IPS-11a (cell line): ENCODE data around the gene AAR2.
A peak's percentile ranks its signal among the peaks of the same experiment; 100 is the strongest.

Source experiments
- H3K4me3 ChIP-seq: one replicate; pipeline ENCODE4 v1.5.1; 2013; ENCODE audit warnings: low read depth, low read length, control low read depth

AAR2 gene

DNA sequence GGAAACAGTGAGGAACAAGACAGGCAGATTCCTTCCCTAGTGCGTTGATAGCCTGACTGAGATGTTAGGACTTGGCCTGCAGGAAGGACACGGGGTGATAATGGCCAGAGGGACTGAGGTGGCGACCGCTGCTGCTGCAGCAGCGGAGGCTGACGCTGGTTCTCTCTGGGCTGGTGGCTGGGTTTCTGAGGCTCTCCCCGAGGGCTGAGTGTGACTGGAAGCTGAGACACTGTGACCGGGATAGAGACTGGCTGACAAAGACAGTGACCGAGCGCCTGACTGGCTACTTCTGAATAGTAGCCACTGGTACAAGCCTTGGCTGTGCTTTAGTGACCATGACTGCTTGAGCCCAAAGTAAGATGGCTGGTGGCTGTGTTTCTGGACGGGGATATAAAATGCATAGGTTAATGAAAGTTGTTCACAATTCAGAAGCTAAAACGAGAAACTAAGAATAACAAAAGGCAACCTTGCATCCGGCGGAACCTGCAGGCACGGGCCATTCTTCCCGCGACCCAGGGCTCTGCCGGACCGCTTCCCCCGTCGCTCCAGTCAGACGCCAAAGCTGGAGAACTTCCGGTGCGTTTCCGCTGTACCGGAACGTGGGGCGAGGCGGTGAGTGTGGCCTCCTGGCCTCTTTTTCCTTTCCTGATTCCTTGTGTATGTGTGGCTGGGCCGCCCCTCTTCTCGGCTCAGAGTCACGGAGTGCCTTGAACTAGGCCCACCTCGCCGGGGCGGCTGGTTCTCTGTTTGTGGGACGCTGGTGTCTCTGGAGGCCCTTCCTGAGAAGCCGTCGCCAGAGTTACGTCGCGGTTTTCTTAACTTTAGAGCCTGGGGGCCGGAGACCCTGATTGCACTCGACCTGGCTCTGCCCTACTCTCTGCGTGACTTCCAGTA is at the start of gene AAR2:
Gene AAR2, plus strand, starts transcription at position 587 of the 894 bp plus-strand sequence. CDS start 3,391 bp downstream, outside the sequence.
- peak within 1 kb of the TSS; percentile 65 for H3K4me3 ChIP-seq

DNA sequence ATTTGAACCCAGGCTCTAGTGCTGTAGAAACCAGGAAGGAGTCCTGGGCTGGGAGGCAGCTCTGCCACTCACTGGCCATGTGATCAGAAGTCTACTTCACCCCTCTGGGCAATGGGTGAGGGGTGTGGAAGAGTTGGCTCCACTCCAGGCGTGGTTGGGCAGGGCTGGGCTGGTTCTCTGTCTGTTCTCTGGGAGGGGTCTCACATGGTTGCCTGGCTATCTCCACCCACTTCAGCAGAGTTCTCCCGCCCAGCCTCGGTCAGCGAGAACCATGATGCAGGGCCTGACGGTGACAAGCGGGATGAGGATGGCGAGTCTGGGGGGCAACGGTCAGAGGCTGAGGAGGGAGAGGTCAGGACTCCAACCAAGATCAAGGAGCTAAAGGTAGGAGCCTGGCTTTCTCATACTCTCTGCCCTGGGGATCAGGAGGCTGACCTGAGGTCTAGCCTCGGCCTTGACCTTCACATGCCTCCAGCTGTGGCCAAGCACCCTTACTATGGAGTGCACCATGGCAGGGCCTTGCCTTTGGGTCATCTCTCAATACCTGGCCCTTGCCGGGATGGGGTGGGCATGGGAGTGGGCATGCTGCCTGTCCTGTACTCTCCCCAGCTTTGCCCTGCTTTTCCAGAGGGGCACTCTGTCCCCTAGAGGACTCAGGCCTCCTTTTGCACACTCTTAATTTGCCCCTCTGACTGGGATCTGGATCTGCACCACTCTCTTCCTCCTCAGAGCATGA is 42.1 kb upstream of the AAR2 start:
- no peak overlapping the region for H3K4me3 ChIP-seq

DNA sequence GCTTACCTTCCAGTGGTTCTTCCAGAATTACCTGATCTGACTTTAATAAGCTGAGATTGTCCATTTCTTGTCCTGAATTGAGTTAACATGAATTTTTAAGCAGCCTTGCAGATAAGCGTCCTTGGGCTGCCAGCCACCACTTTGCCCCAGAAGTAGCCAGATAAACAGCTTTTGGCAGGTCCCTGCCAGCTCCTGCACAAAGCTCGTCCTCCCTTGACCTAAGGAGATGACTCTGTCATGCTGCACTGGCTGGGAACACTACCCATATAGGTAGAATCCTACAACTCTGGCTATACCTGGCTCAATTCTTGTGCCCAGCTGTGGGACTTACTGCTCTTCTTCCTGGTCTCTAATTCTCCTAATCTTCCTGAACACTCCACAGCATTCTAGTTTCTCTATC is 39.6 kb upstream of the AAR2 start:
- H3K4me3 ChIP-seq, result no peak overlapping the region

DNA sequence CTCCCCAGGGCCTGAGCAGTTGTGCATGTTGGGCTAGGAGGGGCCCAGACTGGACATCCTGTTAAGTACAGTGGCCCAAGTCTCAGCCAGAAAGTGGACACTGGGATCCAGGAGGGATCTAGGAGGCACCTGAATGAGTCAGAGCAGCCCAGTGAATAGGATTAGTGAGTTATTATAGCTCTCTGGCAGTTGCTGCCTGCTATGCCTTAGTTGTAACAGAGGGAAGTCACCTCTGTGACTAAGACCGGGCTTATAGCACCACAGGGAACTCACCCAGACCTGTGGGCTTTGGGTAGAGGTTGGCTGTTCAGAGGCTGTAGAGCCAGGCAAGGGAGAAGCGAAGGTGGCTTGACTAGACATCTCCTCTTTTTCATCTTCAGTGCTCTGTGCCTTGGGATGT is 39.0 kb upstream of the AAR2 start:
- H3K4me3 ChIP-seq, result no peak overlapping the region

- no peak overlapping the region for H3K4me3 ChIP-seq
Measured at GRCh38 chr20:36199345-36200257, 36.7 kb upstream of the AAR2 start.

DNA sequence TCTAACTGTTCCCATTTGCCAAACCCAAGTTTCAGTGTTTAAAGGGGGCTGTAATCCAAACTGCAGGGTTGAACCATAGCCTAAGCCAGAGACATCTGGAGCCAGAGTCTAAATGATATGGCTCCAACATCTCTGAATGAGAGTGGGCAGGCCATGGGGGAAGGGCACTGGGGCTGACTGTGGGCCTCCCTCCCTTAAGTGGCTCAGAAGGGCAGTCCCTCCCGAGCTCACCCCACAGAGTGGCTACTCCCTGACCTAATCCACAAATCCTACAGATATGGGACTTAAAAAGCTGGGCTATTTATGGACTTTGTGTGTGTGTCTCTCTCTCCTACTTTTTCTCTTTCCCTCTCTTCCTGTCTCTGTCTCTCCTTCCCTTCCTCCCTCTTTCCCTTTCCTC is 35.8 kb upstream of the AAR2 start:
- no peak overlapping the region for H3K4me3 ChIP-seq

GRCh38 chr20:36201198-36201597 is 35.1 kb upstream of the AAR2 start:
- H3K4me3 ChIP-seq, result no peak overlapping the region

DNA sequence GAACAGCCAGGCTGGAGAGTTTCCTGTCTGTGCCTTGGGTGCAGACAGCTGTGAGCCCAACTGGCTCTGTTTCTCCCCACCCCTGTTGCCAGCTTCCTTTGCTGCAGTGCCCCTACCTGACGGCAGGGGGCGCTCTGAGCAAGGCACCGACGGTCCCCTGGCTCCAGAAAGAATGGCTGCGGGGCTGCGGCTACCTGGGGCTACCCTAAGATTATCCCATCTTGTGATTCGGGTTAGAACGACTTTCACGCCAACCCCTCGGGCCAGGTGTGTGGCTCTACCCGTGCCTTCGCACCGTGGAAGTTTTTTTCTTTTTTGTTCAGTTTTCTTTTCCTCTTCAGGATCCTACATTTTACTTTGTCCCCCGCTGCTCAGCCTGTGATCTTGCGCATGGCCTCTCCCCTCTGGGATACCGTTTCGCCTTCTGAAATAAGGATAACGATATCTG is 33.4 kb upstream of the AAR2 start:
- H3K4me3 ChIP-seq, result no peak overlapping the region

DNA sequence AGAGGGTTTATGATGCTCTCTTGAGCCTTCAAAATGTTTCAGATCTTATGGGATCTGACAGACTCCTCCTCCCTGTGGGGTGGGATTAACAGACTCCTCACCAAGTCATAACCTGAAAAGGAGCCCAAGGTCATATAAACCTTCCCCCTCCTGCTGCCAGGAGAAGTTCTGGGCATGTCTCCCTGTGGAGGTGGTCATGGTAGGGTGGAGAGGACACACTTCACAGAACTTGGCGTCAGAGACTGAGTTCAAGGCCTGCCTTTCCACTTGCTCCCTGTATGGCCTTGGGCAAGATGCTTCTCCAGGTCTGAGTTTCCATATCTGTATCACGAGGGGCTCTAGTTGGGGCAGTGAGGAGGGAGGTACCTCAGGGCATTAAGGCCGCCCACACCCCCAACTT is 32.4 kb upstream of the AAR2 start:
- no peak overlapping the region for H3K4me3 ChIP-seq

DNA sequence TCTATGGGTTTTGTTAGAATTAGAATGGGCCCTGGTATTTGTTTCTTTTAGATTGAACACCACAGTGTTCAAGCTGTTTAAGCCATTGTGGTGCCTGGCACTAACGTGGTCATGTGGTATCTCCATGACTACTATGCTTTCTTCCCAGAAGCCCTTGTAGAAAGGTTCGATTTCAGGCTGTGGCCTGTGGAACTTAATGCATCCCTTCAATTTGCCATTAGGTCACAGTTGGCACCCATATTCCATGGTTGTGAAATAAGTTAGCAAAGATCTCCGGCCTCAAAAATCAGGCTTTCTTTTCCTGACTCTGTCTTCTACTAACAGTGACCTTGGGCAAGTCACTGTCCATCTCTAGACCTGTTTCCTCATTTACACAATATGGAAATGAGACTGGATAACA is 31.3 kb upstream of the AAR2 start:
- no peak overlapping the region for H3K4me3 ChIP-seq

DNA sequence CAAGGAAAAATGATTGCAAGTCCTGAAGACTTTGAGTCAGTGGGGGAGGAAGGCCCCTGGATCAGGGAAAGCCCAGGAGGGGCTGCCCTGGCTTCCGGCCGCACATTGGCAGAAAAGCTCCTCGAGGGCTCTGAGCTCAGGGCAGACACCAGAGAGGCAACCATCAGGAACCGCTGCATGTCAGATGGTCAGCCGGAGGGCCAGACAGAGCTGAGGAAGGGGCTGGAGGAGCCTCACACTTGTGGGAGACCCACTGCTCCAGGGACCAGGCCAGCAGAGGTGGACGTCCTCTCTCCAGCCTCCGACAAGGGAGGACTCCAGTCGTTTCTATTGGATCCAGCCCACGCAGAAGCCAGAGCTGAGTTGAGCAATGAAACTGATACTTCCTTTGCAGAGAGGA is 30.2 kb upstream of the AAR2 start:
- no peak overlapping the region for H3K4me3 ChIP-seq

- H3K4me3 ChIP-seq, result no peak overlapping the region
Measured at GRCh38 chr20:36206641-36207040, 29.6 kb upstream of the AAR2 start.

DNA sequence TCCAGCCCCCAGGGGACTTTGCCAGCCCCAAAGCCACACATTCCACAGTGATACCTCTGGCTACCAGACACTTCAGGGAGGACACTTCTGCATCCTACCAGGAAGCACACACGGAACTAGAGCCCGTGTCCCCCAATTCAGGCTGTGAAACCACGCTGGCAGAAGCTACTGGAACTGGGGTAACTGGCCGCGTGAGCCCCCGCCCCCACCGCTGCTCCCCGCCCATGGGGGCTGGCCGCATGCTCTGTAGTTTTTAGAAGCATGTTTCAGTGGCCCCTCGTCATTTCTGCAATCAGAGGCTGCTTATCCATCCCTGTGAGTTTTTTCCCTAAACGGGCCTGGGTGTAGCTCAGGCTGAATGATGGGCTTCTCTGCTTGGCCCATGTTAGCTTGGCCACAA is 28.7 kb upstream of the AAR2 start:
- no peak overlapping the region for H3K4me3 ChIP-seq

DNA sequence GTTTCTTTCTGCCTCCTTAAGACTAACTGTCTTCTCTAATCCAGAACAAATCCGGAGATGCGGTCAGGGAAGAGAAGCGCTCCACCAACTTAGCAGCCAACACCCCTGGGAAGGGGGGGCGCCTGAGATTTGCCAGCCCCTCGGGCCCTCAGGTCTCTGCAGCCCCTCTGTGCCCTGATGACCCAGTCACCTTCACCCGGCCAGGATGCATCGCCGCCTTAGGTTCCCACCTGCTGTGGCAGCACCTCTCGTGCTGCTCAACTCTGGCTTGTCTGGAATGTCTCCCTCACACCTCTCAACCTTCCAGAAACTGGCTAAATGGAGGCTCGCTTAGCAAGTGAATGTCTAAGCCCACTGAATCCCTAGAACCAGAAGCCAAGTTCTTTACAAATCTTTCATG is 28.0 kb upstream of the AAR2 start:
- H3K4me3 ChIP-seq, result no peak overlapping the region

DNA sequence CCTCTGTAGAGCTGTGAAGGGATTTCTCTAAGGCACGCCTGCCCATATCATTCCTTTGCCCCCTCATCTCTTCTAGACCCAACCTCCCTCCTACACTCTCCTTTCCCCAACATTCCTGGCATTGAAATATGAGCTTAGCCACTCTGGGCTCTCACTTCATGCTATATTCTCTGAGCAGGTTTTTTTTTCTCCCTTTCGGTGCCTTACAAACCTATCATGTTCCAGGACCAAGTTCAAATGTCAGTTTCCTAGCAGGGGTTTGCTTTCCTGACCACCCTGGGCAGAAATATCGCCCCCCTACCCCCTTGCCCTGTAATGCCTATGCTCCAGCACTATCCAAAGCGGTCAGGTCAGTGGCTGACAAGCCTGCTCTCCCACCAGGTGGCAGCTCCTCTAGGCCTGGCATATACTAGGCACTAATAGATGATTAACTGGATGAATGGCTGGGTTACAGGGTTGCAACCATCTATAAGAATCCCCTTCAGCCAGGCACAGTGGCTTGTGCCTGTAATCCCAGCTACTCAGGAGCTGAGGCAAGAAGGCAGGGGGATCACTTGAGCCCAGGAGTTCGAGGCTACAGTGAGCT is 25.7 kb upstream of the AAR2 start:
- no peak overlapping the region for H3K4me3 ChIP-seq

DNA sequence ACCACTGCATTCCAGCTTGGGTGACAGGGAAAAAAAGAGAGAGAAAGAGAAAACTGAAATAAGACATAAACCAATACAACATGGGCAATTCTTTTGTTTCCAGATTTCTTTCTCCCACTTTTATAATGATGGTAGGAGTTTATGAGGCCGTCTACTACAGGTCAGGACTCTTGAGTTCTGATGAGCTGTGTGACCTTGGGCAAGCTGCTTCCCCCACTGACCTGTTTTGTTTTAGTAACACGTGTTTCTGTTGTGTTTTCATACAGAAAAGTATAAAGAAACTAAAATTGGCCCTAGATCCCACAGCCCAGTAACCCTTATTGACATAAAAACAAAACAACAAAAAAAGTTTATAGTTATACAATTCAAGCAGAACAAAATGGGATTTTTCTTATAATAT is 22.9 kb upstream of the AAR2 start:
- H3K4me3 ChIP-seq, result no peak overlapping the region

GRCh38 chr20:36214684-36215256 is 21.5 kb upstream of the AAR2 start:
- H3K4me3 ChIP-seq, result no peak overlapping the region

GRCh38 chr20:36215778-36216177 is 20.5 kb upstream of the AAR2 start:
- no peak overlapping the region for H3K4me3 ChIP-seq

DNA sequence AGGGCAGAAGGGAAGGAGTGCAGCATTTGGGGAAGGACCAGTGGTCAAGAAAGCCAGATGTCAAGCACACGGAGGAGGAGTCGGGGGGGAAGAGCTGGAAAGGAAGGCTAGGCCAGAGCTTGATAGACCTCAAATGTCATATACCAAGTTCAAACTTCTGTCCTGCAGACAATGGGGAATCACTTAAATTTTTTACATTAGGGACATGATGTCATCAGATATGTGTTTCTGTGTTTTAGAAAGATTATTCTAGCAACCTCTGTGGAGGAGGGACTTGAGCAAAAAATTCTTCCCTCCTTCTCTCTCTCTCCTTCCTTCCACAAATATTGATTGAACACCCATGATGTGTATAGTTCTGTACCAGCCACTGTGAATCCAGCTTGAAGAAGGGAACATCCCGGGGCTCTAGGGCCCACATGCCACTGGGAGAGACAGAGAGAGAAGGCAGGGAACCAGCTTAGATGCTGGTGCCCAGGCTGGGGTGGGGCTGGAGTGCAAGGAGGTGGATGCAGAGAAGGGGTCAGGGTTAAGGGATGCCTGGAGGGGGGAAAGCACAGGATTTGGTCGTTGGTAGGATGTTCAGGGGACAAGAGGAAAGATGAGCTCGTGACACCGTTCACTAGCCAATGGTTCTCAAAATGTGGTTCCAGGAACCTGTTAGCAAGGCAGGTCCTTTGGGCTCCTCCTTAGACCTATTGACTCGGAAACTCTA is 19.8 kb upstream of the AAR2 start:
- no peak overlapping the region for H3K4me3 ChIP-seq

GRCh38 chr20:36217226-36217625 is 19.1 kb upstream of the AAR2 start:
- H3K4me3 ChIP-seq, result no peak overlapping the region
